WTC11 (cell line): ENCODE results near the gene NUP210. TPM values are rescaled to one million over a fixed set of nuclear protein-coding genes. Genes with fewer than 3 reads are reported as not detected.

Source experiments
- ATAC-seq: fragments of 200-7000 bp; cut with Tn5 transposase; 2 replicates; pipeline ENCODE4 v1.10.0; 2021; ENCODE audit warnings: mild to moderate bottlenecking, moderate library complexity
- CTCF ChIA-PET: fragments of 300-600 bp; sonication (Branson Sonifier 250); formaldehyde crosslinking; loops from one replicate; lab custom pipeline; 2021; ENCODE audit warnings: antibody characterized with exemption; lab: Charles Lee
- POLR2A ChIA-PET: fragments of 350-600 bp; sonication (Branson Sonifier 250); formaldehyde crosslinking; loops from one replicate; lab custom pipeline; 2021; ENCODE audit warnings: antibody characterized with exemption; lab: Charles Lee
- DNase-seq: peaks from one replicate; pipeline ENCODE4 v3.0.0; 2021; ENCODE audit warnings: low spot score
- H3K27ac Mint-ChIP-seq: 2 replicates; pipeline ENCODE4 v1.8.0; 2021; ENCODE audit warnings: mixed read lengths
- H3K27me3 Mint-ChIP-seq: 2 replicates; pipeline ENCODE4 v1.8.0; 2021; ENCODE audit warnings: low read depth, mild to moderate bottlenecking, moderate library complexity, mixed read lengths
- H3K36me3 Mint-ChIP-seq: 2 replicates; pipeline ENCODE4 v1.8.0; 2021; ENCODE audit warnings: mixed read lengths
- H3K4me1 Mint-ChIP-seq: 2 replicates; pipeline ENCODE4 v1.8.0; 2022; ENCODE audit warnings: mixed read lengths
- H3K4me3 Mint-ChIP-seq: 2 replicates; pipeline ENCODE4 v1.8.0; 2021; ENCODE audit warnings: mild to moderate bottlenecking, moderate library complexity, mixed read lengths
- H3K9me3 Mint-ChIP-seq: 2 replicates; pipeline ENCODE4 v1.8.0; 2021; ENCODE audit warnings: mixed read lengths
- CBFB ChIP-seq: sonication (generic); formaldehyde crosslinking; IDR thresholded peaks from 2 replicates; pipeline ENCODE4 v1.8.1; 2022; ENCODE audit warnings: mild to moderate bottlenecking, low read depth, missing genetic modification reagents
- CREM ChIP-seq: sonication (generic); formaldehyde crosslinking; IDR thresholded peaks from 2 replicates; pipeline ENCODE4 v1.8.1; 2022; ENCODE audit warnings: mild to moderate bottlenecking, missing genetic modification reagents, moderate library complexity
- ETV6 ChIP-seq: sonication (generic); formaldehyde crosslinking; IDR thresholded peaks from 2 replicates; pipeline ENCODE4 v1.8.1; 2022; ENCODE audit warnings: mild to moderate bottlenecking, missing genetic modification reagents
- GABPB1 ChIP-seq: sonication (generic); formaldehyde crosslinking; IDR thresholded peaks from 2 replicates; pipeline ENCODE4 v1.8.1; 2023; ENCODE audit warnings: mild to moderate bottlenecking, missing genetic modification reagents
- OVOL2 ChIP-seq: fragments of 250-450 bp; sonication (Bioruptor Pico); IDR thresholded peaks from 2 replicates; pipeline ENCODE4 v1.9.0; 2021; ENCODE audit warnings: mild to moderate bottlenecking, borderline replicate concordance
- RELA ChIP-seq: sonication (generic); formaldehyde crosslinking; IDR thresholded peaks from 2 replicates; pipeline ENCODE4 v1.8.1; 2022; ENCODE audit warnings: missing genetic modification reagents, mild to moderate bottlenecking, borderline replicate concordance
- TEAD1 ChIP-seq: sonication (generic); formaldehyde crosslinking; IDR thresholded peaks from 2 replicates; pipeline ENCODE4 v1.8.0; 2022; ENCODE audit warnings: mild to moderate bottlenecking, missing genetic modification reagents
- ZMAT4 ChIP-seq: fragments of 250-450 bp; sonication (Bioruptor Pico); IDR thresholded peaks from 2 replicates; pipeline ENCODE4 v1.9.0; 2021; ENCODE audit warnings: mild to moderate bottlenecking
- ZNF121 ChIP-seq: sonication (generic); formaldehyde crosslinking; IDR thresholded peaks from 2 replicates; pipeline ENCODE4 v1.8.0; 2023; ENCODE audit warnings: missing genetic modification reagents
- total RNA-seq: library from RNA; stranded (reverse); gene quantifications from 3 replicates; pipeline ENCODE4 v1.2.3, GENCODE V29; 2021
- TF ChIP-seq, protein P1 (sequence below): sonication (generic); formaldehyde crosslinking; IDR thresholded peaks from 2 replicates; pipeline ENCODE4 v1.8.1; 2023; ENCODE audit warnings: mild to moderate bottlenecking, missing genetic modification reagents, borderline replicate concordance
- TF ChIP-seq, protein P2 (sequence below): sonication (generic); formaldehyde crosslinking; IDR thresholded peaks from 2 replicates; pipeline ENCODE4 v1.8.1; 2022; ENCODE audit warnings: missing genetic modification reagents, borderline replicate concordance
- TF ChIP-seq, protein P3 (sequence below): sonication (generic); formaldehyde crosslinking; IDR thresholded peaks from 2 replicates; pipeline ENCODE4 v1.8.1; 2022; ENCODE audit warnings: mild to moderate bottlenecking, moderate library complexity, missing genetic modification reagents
- TF ChIP-seq, protein P4 (sequence below): fragments of 250-450 bp; sonication (Bioruptor Pico); IDR thresholded peaks from 2 replicates; pipeline ENCODE4 v1.9.0; 2021; ENCODE audit warnings: mild to moderate bottlenecking

NUP210 gene
- total RNA-seq, 1 experiment from 2014 or later: 59.2 TPM

- TF ChIP-seq GABPB1 (CRISPR knock-in tag): no peak
- TF ChIP-seq OVOL2 (CRISPR knock-in tag): no peak
- TF ChIP-seq, all 79 proteins: peak for 0
- peak; percentile 45 for ATAC-seq
Measured at GRCh38 chr3:13338996-13339395, 81.1 kb downstream of the NUP210 start.

DNA sequence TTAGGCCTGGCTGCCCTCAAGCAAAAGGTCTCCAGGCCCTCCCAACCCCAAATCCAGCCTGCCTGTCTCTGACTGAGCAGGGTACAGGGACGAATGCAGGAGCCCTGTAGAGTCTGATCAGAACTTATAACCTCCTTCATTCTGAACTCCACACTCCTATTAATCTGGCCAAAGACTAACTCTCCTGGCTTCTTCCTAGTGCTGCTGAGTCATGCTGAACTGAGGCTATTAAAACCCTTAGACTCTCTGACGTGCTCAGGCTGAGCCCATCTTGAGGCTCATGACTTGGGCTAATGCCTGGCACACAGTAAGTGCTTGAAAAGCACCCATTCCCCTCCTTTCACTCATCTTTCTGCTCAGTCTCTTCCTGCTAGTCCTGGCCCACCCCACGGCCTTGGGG, 81.9 kb downstream of the NUP210 start:
- no peak for ATAC-seq
- Mint-ChIP-seq H3K9me3 (no peaks in the 10 kb centered on the region), H3K27ac (peak overlapping the region; percentile 82), H3K4me3 (no peak overlapping the region), H3K36me3 (peaks cover 45% of the 10 kb centered on the region), H3K4me1 (peaks cover 6% of the 10 kb centered on the region; the same call in 1 of the 2 replicates), H3K27me3 (no peaks in the 10 kb centered on the region)
- TF ChIP-seq, protein P1, sequence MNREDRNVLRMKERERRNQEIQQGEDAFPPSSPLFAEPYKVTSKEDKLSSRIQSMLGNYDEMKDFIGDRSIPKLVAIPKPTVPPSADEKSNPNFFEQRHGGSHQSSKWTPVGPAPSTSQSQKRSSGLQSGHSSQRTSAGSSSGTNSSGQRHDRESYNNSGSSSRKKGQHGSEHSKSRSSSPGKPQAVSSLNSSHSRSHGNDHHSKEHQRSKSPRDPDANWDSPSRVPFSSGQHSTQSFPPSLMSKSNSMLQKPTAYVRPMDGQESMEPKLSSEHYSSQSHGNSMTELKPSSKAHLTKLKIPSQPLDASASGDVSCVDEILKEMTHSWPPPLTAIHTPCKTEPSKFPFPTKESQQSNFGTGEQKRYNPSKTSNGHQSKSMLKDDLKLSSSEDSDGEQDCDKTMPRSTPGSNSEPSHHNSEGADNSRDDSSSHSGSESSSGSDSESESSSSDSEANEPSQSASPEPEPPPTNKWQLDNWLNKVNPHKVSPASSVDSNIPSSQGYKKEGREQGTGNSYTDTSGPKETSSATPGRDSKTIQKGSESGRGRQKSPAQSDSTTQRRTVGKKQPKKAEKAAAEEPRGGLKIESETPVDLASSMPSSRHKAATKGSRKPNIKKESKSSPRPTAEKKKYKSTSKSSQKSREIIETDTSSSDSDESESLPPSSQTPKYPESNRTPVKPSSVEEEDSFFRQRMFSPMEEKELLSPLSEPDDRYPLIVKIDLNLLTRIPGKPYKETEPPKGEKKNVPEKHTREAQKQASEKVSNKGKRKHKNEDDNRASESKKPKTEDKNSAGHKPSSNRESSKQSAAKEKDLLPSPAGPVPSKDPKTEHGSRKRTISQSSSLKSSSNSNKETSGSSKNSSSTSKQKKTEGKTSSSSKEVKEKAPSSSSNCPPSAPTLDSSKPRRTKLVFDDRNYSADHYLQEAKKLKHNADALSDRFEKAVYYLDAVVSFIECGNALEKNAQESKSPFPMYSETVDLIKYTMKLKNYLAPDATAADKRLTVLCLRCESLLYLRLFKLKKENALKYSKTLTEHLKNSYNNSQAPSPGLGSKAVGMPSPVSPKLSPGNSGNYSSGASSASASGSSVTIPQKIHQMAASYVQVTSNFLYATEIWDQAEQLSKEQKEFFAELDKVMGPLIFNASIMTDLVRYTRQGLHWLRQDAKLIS: no peak
- no peak for TF ChIP-seq CBFB (CRISPR knock-in tag)
- TF ChIP-seq, protein P2, sequence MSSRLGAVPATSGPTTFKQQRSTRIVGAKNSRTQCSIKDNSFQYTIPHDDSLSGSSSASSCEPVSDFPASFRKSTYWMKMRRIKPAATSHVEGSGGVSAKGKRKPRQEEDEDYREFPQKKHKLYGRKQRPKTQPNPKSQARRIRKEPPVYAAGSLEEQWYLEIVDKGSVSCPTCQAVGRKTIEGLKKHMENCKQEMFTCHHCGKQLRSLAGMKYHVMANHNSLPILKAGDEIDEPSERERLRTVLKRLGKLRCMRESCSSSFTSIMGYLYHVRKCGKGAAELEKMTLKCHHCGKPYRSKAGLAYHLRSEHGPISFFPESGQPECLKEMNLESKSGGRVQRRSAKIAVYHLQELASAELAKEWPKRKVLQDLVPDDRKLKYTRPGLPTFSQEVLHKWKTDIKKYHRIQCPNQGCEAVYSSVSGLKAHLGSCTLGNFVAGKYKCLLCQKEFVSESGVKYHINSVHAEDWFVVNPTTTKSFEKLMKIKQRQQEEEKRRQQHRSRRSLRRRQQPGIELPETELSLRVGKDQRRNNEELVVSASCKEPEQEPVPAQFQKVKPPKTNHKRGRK (CRISPR knock-in tag): no peak
- no peak for TF ChIP-seq CREM (CRISPR knock-in tag)
- no peak for TF ChIP-seq ETV6 (CRISPR knock-in tag)
- no peak for TF ChIP-seq ZMAT4
- TF ChIP-seq, protein P3, sequence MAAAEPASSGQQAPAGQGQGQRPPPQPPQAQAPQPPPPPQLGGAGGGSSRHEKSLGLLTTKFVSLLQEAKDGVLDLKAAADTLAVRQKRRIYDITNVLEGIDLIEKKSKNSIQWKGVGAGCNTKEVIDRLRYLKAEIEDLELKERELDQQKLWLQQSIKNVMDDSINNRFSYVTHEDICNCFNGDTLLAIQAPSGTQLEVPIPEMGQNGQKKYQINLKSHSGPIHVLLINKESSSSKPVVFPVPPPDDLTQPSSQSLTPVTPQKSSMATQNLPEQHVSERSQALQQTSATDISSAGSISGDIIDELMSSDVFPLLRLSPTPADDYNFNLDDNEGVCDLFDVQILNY (CRISPR knock-in tag): no peak
- POLR2A ChIA-PET: no interaction called here
- CTCF ChIA-PET: interaction anchor here (0.6 kb wide), 1 partner anchor 12 kb away, joined by 3 read pairs; no protein-coding TSS in a partner anchor
- no peak for DNase-seq

More at GRCh38 chr3:13338996-13339395, 81.1 kb downstream of the NUP210 start:
- Mint-ChIP-seq H3K9me3 (no peaks in the 10 kb centered on the region), H3K36me3 (peaks cover 44% of the 10 kb centered on the region), H3K27me3 (no peaks in the 10 kb centered on the region), H3K4me1 (peaks cover 12% of the 10 kb centered on the region), H3K27ac (peak overlapping the region; percentile 33; the same call in 1 of the 2 replicates), H3K4me3 (no peak overlapping the region)
- DNase-seq: no peak
- POLR2A ChIA-PET: no interaction called here
- CTCF ChIA-PET: interaction anchor here (0.6 kb wide), 1 partner anchor 12 kb away, joined by 3 read pairs; no protein-coding TSS in a partner anchor

GRCh38 chr3:13336592-13336991, 83.5 kb downstream of the NUP210 start:
- Mint-ChIP-seq H3K27me3 (no peaks in the 10 kb centered on the region), H3K36me3 (peaks cover 40% of the 10 kb centered on the region), H3K9me3 (no peaks in the 10 kb centered on the region), H3K27ac (peak overlapping the region; percentile 41; the same call in 1 of the 2 replicates), H3K4me3 (no peak overlapping the region), H3K4me1 (0 out of 2 replicates have a peak, but pooled peaks cover 6% of the 10 kb centered on the region)
- ChIA-PET CTCF (interaction anchor here (0.9 kb wide), 1 partner anchor 10 kb away, joined by 4 read pairs; no protein-coding TSS in a partner anchor), POLR2A (no interaction called here)
- DNase-seq (no peak), ATAC-seq (no peak)
- TF ChIP-seq RELA (no peak), ZNF121 (no peak), TEAD1 (CRISPR knock-in tag) (no peak)
- TF ChIP-seq, protein P4, sequence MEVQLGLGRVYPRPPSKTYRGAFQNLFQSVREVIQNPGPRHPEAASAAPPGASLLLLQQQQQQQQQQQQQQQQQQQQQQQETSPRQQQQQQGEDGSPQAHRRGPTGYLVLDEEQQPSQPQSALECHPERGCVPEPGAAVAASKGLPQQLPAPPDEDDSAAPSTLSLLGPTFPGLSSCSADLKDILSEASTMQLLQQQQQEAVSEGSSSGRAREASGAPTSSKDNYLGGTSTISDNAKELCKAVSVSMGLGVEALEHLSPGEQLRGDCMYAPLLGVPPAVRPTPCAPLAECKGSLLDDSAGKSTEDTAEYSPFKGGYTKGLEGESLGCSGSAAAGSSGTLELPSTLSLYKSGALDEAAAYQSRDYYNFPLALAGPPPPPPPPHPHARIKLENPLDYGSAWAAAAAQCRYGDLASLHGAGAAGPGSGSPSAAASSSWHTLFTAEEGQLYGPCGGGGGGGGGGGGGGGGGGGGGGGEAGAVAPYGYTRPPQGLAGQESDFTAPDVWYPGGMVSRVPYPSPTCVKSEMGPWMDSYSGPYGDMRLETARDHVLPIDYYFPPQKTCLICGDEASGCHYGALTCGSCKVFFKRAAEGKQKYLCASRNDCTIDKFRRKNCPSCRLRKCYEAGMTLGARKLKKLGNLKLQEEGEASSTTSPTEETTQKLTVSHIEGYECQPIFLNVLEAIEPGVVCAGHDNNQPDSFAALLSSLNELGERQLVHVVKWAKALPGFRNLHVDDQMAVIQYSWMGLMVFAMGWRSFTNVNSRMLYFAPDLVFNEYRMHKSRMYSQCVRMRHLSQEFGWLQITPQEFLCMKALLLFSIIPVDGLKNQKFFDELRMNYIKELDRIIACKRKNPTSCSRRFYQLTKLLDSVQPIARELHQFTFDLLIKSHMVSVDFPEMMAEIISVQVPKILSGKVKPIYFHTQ (CRISPR knock-in tag): no peak
